Measurements from ENCODE around the gene SDR39U1. TPM values are rescaled to one million over a fixed set of nuclear protein-coding genes. Genes with fewer than 3 reads are reported as not detected.
A peak's percentile ranks its signal among the peaks of the same experiment; 100 is the strongest.

SDR39U1 gene
- total and polyA plus RNA-seq, 10 of the 15 experiments (the other 5 are each of a cell fraction or from before 2014, with no cell fraction given) = 14.0 to 89.3 (median 42.2) TPM

GRCh38 chr14:24430143-24430681 lies 12.4 kb downstream of the SDR39U1 start (continued):
- TF ChIP-seq ZBTB11 (CRISPR knock-in tag; IDR thresholded peaks at IDR 0.05) (no peak), HCFC1 (IDR thresholded peaks at IDR 0.05; ENCODE audit: low read length) (no peak), POLR2AphosphoS5 (IDR thresholded peaks at IDR 0.05; ENCODE audit: low read length) (no peak), CUX1 (IDR thresholded peaks at IDR 0.05; ENCODE audit: insufficient replicate concordance, low read depth, low read length) (no peak), IRF5 (IDR thresholded peaks at IDR 0.05; ENCODE audit: borderline replicate concordance) (no peak), NFYA (IDR thresholded peaks at IDR 0.05; ENCODE audit: borderline replicate concordance, low read depth, low read length) (no peak), ATF3 (IDR thresholded peaks at IDR 0.05; ENCODE audit: borderline replicate concordance, extremely low read depth, low read depth, low read length) (no peak), JUND (IDR thresholded peaks at IDR 0.05; ENCODE audit: low read depth, low read length) (no peak), YY1 (IDR thresholded peaks at IDR 0.05; ENCODE audit: low read depth, low read length) (peak; percentile 65; the same call in 1 of the 2 replicates), RAD21 (IDR thresholded peaks at IDR 0.05; ENCODE audit: insufficient read depth, low read depth, low read length) (no peak), PKNOX1 (IDR thresholded peaks at IDR 0.05) (no peak), EZH2 (IDR thresholded peaks at IDR 0.05; ENCODE audit: borderline replicate concordance, control insufficient read depth, low read depth, low read length) (no peak), ZNF24 (IDR thresholded peaks at IDR 0.05) (no peak), SMC3 (IDR thresholded peaks at IDR 0.05; ENCODE audit: borderline replicate concordance, low read length) (no peak), PBX3 (IDR thresholded peaks at IDR 0.05; ENCODE audit: insufficient replicate concordance, low read depth, low read length) (no peak)
